HG02943 (cell line): Measurements from ENCODE around the gene BORCS8.

Experiments used
- ATAC-seq: cut with Tn5 transposase; IDR thresholded peaks from one replicate; pipeline ENCODE4 v1.9.1; 2021; ENCODE audit warnings: mild to moderate bottlenecking, low read depth, moderate library complexity; ENCODE audit not compliant: unreplicated experiment

The BORCS8 gene

DNA sequence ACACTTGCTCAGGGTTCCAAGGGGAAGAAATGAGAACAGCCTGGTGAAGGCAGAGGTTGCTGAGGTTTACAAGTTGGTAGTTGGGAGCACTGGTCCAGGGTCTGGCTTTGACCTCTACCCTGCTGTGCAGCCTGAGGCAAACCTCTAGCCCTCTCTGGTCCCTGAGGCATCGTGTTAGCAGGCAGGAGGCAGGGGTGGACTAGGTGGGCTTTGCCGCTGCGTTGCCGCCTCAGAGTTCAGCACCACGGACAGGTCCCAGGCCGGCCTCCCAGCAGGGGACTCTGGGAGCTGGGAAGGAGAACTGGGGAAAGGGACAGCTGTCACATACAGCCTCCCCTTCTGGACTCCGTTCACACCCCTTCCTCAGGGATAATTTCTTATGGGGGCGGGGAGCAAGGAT lies 22.9 kb upstream of the BORCS8 start:
- ATAC-seq, result no peak

DNA sequence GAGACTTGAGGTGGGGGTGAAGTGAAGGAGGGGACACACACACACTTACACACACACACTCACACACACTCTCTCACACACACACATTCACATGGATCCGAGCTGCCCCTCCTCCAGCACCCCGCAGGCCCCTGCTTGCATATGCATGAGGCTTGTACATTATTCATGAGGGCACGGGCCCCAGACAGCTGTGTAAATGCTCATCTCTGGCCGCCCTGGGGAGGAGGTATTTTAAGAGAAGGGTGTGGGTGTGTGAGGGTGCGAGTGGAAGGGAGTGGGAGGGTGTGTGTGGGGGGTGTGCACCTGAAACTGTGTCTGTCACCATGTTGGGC lies 22.2 kb upstream of the BORCS8 start:
- no peak for ATAC-seq

DNA sequence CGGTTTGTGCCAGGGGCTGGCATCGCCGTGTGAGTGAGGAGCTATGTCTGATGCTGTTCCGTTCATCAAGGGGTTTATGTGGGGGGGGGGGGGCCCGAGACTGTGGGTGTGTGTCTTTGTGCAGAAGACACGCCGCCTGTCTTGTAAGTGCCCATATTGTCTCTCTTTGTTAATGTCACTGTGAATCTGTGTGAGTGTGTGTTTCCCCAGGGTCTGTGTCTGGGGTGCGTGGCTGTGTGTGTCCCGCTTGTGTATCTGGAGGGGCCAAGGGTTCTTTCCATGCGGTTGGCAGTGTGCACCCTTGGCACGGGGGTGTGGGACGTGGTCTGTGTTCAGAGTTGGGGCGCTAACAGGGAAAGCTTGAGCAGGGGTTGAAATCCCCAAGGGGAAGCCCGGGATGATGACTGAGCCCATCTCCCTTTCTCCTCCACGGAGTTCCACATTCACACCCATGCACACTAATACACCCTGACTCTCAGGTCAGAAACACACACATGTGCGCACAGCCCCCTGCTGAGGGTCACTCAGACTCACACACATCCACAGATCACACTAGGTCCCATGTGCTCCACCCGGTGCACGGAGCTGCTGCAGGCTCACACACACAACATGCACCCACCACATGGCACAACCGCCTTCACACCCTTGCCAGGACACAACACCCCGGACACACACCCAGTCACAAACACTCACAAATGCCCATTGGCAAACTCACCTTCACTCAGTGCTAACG lies 21.6 kb upstream of the BORCS8 start:
- no peak for ATAC-seq

DNA sequence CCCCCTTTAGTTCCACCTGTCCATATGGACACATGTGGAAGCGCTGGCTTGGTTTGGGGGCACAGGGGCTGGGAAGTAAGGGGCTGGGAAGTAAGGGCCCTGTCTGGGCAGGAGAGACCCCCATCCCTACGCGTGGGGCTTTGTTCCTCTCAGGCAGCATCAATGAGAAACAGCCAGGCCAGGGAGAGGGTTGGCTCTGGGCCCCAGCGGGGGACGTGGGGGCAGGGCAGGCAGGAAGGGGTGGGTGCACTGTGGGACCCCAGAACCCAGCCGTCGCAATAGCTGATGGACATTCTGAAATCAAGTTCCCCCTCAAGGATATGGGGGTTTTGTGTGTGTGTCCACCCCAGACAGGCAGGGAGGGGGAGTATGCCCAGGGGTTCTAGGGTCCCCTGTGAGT lies 21.0 kb upstream of the BORCS8 start:
- ATAC-seq, result no peak

DNA sequence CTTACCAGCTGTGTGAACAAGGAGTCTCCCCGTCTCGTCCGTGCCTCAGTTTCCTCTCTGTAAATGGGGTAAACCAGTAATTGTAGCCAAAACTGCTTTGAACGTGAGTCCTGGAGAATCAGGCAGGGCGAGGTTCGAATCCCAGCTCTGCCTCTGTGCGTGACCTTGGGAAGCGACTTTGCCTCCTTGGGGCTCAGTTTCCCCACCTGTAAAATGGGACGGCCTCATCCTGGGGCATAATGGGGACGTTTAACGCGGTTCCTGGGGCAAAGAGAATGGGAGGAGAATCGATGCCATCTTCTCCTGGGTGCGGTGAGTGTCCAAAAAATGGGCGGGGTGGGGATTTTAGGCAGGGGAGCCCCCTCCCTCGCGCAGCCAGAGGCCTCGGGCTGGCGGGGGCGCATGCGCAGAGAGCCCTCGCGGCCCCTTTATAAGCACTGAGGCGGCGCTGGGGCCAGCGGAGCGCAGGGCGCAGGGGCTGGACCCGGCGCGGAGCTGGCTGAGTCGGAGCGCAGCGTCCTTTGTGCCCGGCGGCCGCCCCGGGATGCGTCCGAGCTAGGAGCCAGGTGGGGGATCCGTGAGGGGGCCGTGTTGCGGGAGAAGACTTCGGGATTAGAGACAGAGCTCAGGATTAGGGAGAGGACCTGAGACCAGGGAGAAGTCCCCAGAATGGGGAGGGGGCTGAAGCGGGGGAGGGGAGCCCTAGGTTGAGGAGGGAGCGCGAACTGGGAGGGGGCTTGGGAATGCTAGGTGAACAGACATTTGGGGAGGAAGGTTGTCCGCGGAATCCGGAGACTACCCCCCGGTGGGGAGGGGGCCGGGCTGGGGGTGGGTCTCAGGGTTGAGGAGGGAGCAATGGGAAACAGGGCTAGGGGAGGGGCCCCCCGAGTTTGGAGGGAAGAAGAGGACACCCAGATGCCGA lies 19.8 kb upstream of the BORCS8 start, which contains the start of gene NCAN:
Gene NCAN (plus strand): TSS at position 460 of the 922 bp plus-strand sequence. CDS start 4,996 bp downstream, outside the sequence.
- ATAC-seq, result no peak

DNA sequence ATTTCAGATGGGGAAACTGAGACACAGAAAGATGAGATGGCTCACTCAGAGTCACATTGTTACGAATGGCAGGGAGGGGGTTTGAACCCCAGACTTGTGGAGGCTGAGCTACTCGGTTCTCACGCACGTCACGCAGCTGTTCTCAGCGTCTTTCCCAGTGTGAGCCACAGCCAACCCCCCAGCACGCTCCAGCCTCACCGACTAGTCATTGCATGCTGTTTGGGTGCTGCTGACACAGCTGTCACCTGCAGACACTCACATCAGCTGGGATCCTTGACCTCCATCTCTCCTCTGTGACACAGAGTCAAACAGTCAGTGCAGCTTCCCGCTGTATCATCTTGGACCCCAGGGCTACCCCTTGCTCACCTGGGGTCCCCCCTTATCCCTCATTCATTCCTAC lies 17.4 kb upstream of the BORCS8 start:
- no peak for ATAC-seq

DNA sequence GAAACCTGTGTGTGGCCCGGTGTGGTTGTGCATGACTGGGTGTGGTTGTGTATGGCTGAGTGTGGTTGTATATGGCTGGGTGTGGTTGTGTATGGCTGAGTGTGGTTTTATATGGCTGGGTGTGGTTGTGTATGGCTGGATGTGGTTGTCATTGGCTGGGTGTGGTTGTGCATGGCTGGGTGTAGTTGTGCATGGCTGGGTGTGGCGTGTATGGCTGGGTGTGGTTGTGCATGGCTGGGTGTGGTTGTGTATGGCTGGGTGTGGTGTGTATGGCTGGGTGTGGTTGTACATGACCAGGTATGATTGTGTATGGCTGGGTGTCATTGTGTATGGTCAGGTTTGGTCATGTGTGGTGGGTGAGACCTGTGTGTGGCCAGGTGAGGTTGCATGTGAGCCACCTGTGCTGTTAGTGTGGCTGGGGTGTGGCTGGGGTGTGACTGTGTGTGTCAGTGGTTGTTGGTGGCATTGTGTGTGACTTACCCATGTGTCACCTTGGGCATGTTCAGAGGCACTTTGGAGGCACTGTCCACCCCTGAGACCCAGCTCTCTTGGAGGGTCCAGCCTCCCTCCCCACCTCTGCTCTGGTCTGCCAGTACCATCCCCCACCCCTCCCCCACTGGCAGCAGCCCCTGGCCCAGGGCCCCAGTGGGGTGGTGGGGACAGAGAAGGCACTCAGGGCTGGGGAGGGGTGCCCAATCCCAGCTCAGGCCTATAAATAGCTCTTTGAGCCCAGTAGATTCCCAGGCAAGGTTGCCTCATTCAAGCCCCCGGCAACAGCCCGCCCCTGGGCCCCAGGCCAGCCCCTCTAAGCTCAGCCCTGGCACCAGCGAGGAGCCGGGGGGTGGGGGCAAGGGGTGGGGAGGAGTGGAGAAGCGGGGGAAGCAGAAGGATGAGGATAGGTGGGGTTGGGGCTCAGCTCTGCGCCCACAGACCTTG lies 16.0 kb upstream of the BORCS8 start:
- no peak for ATAC-seq

DNA sequence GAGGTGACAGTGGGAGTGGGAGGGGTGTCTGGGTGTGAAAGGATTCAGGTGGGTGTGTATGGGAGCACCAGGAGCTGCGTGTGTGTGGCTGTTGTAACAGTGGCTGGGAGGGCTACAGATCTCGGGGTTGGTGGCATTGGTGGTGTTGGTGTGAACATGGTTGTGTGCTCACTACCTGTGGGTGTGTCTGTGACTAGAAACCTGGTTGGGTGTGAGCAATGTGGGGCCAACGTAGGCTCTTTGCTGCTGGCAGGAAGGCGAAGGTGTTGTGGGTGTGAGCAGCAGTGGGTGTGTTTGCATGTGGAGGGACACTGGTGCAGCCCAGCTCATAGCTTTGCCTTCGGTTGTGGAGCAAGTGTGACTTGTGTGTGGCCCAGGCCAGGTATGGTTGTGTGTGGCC lies 15.0 kb upstream of the BORCS8 start:
- ATAC-seq, result no peak

DNA sequence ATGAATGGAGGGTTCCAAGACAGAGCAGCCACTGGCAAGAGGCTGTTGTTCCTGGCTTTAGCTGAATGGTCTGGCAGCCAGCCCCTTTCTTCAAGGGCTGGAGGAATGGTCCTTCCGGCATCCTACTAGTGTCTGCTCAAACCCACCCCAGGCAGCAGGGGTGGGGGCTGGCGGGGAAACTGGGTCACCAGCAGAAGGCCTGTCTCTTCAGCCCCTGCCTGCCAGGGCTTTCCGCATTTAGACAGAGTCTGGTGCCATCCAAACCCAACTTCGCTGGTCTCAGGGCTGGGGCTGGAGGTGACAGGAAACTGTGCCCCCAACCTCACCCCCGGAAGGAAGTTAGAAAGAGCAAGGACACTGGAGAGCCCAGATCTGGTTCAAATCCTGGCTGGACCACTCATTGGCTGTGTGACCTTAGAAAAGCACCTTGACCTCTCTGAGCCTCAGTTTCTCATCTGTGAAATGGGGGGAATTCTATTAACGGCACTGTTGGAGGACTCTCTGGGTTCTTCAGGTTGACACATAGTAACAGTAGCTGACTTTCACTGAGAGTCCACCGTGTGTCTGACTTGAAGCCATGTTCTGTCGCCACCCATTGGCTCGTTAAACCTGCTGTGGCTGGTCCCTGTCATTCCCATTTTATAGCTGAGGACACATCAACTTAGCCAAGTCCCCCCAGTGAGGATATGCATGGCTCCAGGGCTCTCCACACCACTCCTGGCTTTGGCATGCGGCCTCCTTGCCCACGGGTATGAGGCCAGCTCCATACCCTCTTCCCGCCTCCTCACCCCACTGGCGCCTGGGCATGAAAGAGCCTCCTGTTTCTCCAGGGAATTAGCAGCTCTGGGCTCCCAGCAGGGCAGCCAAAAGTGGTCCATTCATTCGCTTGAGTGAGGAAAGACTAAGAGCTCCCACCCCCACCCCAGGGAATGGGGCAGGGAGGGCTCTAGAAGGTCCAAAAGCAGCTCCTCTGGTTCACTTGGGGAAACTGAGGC lies 13.8 kb upstream of the BORCS8 start:
- ATAC-seq, result no peak

DNA sequence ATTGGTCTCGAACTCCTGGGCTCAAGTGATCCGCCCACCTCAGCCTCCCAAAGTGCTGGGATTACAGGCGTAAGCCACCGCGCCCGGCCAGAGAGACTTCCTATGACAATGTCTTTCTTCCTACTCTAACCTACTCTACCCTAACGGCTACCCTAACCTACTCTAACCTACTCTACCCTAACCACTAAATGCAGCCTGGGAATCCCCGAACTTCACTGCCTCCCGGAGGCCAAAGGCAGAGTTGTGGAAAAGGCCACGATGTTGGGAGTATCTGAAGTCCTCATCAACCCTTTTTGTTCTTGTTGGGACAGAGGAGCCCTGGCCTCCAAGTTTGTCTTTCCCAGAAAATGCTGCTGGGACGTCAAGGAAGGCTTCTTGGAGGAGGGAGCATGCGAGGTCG lies 12.2 kb upstream of the BORCS8 start:
- ATAC-seq, result no peak

DNA sequence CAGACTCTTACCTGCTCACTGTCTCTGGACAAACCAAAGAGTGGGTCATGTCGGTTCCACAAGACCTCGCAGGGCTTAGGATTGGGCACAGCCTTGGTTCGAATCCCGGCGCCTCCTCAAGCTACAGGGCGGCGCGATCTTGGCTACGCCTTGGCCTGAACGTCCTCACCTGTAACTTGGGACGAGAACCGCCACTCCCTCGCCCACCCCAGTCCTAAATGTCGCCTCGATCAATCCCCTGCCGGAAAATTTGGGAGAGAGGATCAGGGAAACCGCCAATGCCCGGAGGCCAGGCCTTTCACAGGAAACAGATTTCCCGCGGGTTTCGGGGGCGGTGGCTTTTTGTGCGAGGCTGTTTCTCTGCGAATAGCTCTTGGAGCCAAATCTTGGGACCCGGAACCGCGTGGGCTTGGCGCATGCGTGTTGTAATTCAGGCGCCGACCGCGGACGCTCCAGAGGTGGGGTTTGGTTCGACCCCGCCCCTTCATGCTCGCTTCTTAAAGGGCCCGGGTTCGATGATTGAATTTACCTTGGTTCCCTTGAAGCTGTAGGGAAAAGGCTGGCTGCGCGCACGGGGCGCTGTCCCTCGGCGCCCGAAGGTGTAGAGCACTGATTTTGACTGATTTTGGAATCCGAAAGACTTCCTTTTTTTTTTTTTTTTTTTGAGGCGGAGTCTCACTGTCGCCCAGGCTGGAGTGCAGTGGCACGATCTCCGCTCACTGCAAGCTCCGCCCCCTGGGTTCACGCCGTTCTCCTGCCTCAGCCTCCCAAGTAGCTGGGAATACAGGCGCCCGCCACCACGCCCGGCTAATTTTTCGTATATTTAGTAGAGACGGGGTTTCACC lies 11.3 kb upstream of the BORCS8 start, which contains the start of gene NR2C2AP:
Gene NR2C2AP (minus strand): TSS at position 403 of the 845 bp plus-strand sequence. CDS start 354 bp downstream, at position 49.
- ATAC-seq, result peak; percentile 80

DNA sequence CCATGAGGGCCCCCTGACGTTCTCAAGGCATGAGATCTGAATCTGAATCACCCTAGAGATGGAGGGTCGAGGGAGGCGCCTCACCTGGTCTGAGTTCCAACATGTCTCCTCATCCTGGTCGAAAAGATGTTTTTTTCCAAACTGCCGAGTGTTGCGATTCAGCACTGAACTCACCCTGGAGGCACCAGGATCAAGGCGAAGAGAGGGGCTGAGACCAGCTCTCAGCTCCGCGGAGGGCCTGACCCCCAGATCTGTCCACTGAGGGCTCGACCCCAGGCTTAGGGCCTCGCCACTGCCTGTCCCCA lies 10.7 kb upstream of the BORCS8 start:
- ATAC-seq, result peak; percentile 11

DNA sequence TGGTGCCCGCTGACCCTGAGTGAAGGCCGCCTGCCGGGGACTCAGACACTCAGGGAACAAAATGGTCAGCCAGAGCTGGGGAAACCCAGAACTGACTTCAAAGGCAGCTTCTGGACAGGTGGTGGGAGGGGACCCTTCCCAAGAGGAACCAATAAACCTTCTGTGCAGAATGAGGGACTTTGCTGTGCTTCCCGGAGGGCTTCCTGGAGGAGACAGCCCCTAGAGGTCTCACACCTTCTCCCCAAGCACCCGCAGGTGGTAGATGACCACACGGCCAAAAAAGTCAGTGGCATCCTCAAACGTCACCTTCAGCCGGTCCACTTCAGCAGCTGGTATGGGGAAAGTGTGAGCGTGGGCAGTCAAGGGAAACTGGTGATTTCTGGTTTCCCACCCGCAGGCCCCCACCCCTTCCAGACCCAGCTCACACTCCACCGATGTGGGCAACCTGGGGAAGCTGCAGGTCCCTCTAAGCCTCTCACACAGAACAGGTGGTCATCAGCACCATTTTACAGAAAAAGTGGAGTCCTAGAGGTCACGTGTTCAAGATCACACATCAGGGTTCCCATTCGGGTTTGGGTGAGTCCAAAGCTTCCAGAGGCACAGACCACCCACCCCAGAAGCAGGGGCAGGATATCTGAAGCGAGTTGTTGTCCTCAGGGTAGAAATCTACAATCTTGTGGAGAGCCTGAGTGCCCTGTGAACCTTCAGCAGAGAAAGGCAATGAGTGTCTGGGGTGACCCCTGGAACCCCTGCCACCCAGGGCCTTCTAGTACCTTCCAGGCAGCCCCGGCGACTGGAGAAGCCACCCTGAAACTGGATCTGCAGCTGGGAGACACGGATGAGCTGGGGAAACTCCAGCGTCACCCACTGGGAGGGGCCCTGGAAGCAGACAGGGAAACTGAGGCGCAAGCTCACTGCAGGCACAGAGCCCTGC lies 10.0 kb upstream of the BORCS8 start:
- ATAC-seq, result no peak

DNA sequence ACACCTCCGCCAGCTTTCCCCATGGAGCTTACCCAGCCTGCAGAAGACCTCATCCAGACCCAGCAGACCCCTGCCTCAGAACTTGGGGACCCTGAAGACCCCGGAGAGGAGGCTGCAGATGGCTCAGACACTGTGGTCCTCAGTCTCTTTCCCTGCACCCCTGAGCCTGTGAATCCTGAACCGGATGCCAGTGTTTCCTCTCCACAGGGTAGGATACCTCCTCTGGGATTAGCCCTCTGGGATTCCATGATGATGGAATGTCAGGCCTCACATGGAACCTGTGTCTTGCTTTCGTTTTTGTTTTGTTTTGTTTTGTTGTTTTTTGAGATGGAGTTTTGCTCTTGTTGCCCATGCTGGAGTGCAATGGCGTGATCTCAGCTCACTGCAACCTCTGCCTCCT lies 2.0 kb upstream of the BORCS8 start:
- ATAC-seq, result no peak

DNA sequence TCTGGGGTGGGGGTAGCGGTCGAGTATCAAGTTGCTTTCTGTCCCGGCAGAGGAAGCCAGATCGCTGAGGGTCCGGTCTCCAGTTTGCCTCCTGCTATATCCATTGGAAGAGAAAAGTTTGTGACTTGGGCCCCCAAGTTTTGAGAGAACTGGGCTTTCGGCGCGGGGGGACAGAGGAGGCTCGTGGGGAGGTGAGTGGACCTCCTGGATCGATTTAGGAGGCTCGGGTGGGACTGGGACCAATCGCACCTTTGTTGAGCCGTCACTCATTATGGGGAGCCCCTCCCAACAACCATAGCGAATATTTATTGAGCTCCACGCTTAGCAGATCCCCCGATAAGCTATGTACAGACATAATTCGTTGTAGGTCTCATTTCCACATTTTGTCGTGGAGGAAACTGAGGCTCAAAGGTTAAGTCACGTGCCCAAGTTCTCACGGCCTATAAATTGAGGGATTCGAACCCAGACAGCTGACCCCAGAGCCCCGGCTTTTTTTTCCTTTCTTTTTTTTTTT lies 1.0 kb upstream of the BORCS8 start:
- ATAC-seq, result no peak

DNA sequence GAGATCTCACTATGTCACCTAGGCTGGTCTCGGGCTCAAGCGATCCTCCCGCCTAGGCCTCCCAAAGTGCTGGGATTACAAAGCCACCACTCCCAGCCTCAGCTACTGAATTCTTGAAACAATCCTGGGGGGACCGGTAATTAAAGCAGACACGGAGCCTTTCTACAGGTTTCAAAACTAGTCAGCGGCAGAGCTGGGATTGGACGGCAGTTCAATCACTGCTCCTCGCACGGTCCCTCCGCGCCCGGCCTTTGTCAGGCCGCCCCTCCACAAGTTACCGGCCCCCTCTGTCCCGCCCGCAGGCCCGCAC lies 229 bp downstream of the BORCS8 start:
- ATAC-seq, result no peak

DNA sequence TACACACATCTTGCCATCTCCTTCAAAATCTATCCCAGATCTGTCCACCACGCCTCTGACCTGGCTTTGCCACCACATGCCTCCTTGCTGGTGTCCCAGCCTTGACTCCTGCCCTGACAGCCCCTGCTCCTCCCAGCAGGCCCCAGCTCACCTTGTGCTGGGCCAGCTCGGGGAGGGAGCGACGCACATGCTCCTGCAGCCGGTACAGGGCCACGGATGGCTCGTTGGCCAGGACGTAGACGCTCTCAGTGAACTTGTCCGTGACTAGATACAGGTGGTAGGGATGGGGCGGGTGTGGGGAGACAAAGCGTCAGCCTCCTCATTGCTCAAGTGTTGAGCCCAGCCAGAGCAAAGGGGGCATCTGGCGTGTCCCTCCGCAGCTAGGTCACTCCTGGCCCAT lies 5.2 kb downstream of the BORCS8 start:
- ATAC-seq, result no peak
